Activated naive CD8-positive, alpha-beta T cell treated with anti-CD3 and anti-CD28 coated beads, Interleukin-2, amount 50 U/mL, for 24 hours (primary cell): ENCODE measurements around the gene KLK7.

ENCODE experiments used
- ATAC-seq: fragments of 150-1000 bp; cut with Tn5 transposase; one replicate; pipeline ENCODE4 v1.10.0; 2021
- DNase-seq: peaks from one replicate; pipeline ENCODE4 v3.0.0; 2021
- H3K27ac Mint-ChIP-seq: one replicate; pipeline ENCODE4 v1.8.0; 2021; ENCODE audit warnings: mild to moderate bottlenecking, mixed read lengths
- H3K27me3 Mint-ChIP-seq: one replicate; pipeline ENCODE4 v1.8.0; 2021; ENCODE audit warnings: mixed read lengths
- H3K36me3 Mint-ChIP-seq: one replicate; pipeline ENCODE4 v1.8.0; 2021; ENCODE audit warnings: low read depth, mixed read lengths
- H3K4me1 Mint-ChIP-seq: one replicate; pipeline ENCODE4 v1.8.0; 2021; ENCODE audit warnings: mixed read lengths
- H3K4me3 Mint-ChIP-seq: one replicate; pipeline ENCODE4 v1.8.0; 2021; ENCODE audit warnings: mild to moderate bottlenecking, moderate library complexity, mixed read lengths
- H3K9me3 Mint-ChIP-seq: one replicate; pipeline ENCODE4 v1.8.0; 2021; ENCODE audit warnings: mixed read lengths

KLK7 gene

DNA sequence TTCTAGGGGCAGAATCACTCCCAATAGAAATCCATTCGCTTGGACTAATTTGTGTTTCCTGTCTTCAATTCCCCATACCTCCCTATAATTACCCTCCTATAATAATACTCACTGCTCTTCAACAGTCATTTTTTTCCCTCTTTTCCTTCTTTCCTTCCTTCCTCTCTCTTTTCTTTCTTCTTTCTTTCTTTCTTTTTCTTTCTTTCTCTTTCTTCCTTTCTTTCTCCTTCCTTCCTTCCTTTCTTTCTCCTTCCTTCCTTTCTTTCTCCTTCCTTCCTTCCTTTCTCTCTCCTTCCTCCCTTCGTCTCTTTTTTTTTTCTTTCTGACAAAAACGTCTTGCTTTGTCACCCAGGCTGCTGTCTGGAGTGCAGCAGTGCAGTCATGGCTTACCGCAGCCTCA, 38.9 kb downstream of the KLK7 start:
- H3K36me3 Mint-ChIP-seq = no peaks in the 10 kb centered on the region
- H3K27ac Mint-ChIP-seq = no peak overlapping the region
- H3K4me3 Mint-ChIP-seq = no peak overlapping the region
- H3K4me1 Mint-ChIP-seq = no peaks in the 10 kb centered on the region
- DNase-seq (no peak), ATAC-seq (no peak)
- peaks cover 25% of the 10 kb centered on the region for H3K27me3 Mint-ChIP-seq
- H3K9me3 Mint-ChIP-seq = peaks cover 5% of the 10 kb centered on the region

DNA sequence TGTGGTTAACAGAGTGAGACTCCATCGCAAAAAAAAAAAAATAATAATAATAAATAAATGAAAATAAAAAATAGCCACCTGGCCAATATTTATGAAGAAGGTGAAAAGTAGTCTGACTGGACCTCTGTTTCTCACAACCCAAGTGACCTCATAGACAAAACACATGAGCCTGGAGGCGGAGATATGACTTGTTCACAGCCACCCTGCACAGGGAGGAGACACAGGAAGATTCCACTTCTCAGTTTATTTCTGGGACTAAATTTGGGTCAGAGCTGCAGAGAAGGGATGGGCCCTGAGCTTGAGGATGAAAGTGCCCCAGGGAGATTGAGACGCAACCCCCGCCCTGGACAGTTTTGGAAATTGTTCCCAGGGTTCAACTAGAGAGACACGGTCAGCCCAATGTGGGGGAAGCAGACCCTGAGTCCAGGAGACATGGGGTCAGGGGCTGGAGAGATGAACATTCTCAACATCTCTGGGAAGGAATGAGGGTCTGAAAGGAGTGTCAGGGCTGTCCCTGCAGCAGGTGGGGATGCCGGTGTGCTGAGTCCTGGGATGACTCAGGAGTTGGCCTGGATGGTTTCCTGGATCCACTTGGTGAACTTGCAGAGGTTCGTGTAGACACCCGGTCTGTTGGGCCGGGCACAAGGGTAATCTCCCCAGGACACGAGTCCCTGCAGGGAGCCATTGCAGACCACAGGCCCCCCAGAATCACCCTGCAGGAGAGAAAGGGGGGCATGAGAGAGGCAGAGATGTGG, 40.5 kb downstream of the KLK7 start:
- Mint-ChIP-seq H3K27ac (no peak overlapping the region), H3K9me3 (peaks cover 10% of the 10 kb centered on the region), H3K27me3 (peaks cover 25% of the 10 kb centered on the region), H3K4me1 (no peaks in the 10 kb centered on the region), H3K36me3 (no peaks in the 10 kb centered on the region), H3K4me3 (no peak overlapping the region)
- no peak for DNase-seq
- ATAC-seq = no peak

DNA sequence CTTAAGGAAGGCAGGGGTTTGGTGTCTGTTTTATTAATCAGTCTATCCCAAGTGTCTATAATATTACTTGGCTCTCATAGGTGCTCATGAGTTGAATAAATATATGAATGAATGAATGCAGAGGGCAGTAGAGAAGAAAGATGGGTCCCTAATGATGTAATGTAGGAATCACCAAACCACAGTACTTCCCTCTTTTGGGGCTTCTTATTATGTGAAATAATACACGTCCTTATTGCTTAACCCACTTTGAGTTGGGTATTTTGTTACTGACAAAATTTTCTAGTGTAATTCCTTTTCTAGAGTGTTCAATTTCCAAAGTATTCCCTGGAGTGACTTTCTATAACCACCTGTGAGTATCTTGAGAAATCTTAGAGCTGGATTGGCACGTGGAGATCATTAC, 44.1 kb downstream of the KLK7 start:
- Mint-ChIP-seq H3K27me3 (peaks cover 24% of the 10 kb centered on the region), H3K4me3 (no peak overlapping the region)

DNA sequence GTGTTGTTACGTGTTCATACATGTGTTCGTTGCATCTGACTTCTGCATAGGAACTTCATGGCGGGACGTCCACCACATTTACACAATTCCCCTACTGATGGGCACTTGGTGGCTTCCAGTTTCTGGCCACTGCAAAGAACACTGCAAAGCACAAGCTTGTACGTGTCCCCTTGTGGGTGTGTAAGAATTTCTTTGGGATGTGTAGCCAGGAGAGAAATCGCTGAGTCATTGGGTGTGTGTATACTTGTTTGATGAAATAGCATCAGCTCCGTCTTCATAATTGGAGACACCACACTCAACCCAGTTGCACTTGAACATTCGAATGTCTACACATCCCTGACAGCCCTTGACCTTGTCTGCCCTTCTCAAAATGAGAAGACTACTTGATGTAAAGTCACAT, 50.1 kb downstream of the KLK7 start:
- H3K27me3 Mint-ChIP-seq = peaks cover 37% of the 10 kb centered on the region
- H3K36me3 Mint-ChIP-seq = no peaks in the 10 kb centered on the region
- ATAC-seq = no peak
- DNase-seq = no peak
- no peak overlapping the region for H3K27ac Mint-ChIP-seq
- no peak overlapping the region for H3K4me3 Mint-ChIP-seq
- H3K9me3 Mint-ChIP-seq = no peaks in the 10 kb centered on the region
- no peaks in the 10 kb centered on the region for H3K4me1 Mint-ChIP-seq

More for the DNA sequence above, 44.1 kb downstream of the KLK7 start:
- Mint-ChIP-seq H3K27ac (no peak overlapping the region), H3K36me3 (no peaks in the 10 kb centered on the region), H3K9me3 (peaks cover 10% of the 10 kb centered on the region), H3K4me1 (no peaks in the 10 kb centered on the region)
- DNase-seq (no peak), ATAC-seq (no peak)

DNA sequence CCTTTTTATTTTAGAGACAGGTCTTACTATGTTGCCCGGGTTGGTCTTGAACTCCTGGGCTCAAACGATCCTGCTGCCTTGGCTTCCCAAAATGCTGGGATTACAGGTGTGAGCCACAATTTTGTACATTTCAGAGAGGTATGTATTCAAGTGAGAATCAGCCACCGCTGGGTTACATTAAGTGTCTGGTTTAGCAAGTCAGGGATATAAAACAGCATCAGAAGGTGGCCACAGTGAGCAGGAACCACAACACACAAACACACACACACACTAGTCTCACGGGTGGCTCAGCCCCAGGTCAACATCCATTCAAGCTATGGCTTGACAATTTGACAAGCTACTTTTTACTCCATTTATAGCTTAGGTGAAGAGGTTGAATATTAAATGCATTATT, 51.0 kb downstream of the KLK7 start:
- peaks cover 41% of the 10 kb centered on the region for H3K27me3 Mint-ChIP-seq
- ATAC-seq = no peak
- H3K4me3 Mint-ChIP-seq = no peak overlapping the region

DNA sequence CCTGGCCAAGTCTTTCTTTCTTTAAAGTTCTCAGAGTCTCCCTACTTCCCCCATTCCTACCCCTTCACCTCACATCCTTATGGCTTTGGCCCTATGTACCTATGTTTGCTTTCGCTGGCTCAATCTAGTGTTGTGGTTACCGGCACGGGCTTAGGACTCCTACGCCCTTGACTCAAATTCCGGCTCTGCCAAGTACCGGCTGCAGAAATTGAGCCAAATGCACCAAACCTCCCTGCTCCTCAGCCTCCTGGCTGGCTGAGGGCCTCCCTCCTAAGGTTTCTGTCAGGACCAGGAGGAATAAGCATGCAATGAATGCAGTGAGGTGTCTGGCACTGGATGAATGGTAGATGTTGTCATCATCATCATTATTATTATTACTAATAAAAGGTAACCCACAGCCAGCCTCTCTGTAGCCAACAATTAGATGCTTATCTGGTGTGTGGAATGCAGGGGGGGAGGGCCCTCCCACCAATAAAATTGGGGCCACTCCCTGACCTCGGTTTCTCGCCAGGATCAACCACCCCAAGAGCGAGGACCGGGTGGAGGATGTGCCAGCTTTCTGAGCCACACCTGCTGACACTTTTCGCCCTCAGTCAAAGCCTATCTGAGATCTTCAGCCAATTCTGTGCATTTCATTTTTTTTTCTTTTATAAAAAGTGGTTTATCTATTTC, 51.6 kb downstream of the KLK7 start:
- H3K4me3 Mint-ChIP-seq = no peak overlapping the region
- H3K27ac Mint-ChIP-seq = no peak overlapping the region
- no peaks in the 10 kb centered on the region for H3K36me3 Mint-ChIP-seq
- H3K9me3 Mint-ChIP-seq = no peaks in the 10 kb centered on the region
- no peak for ATAC-seq
- no peak for DNase-seq
- peaks cover 42% of the 10 kb centered on the region for H3K27me3 Mint-ChIP-seq
- no peaks in the 10 kb centered on the region for H3K4me1 Mint-ChIP-seq

More for the DNA sequence above, 51.0 kb downstream of the KLK7 start:
- Mint-ChIP-seq H3K9me3 (no peaks in the 10 kb centered on the region), H3K4me1 (no peaks in the 10 kb centered on the region), H3K27ac (no peak overlapping the region), H3K36me3 (no peaks in the 10 kb centered on the region)
- DNase-seq = no peak

DNA sequence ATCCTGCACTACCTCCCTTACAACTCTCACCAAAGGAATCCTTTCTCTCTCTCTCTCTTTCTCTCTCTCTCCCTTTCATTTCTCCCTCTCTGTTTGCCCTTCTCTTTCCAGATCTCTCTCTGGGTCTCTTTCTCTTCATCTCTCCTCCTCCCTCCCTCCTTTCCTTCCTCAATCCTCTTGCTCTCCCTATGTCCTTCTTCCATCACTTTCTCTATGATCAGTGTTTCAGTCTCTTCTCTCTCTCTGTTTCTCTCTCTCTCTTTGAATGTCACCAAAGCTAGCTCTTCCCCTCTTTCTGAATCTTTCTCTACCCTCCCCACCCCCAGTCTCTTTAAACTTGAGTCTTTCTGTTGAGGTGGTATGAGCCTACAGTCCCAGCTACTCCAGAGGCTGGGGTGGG, 52.7 kb downstream of the KLK7 start:
- DNase-seq (no peak), ATAC-seq (no peak)
- H3K9me3 Mint-ChIP-seq = no peaks in the 10 kb centered on the region
- H3K4me3 Mint-ChIP-seq = no peak overlapping the region
- no peaks in the 10 kb centered on the region for H3K36me3 Mint-ChIP-seq
- no peaks in the 10 kb centered on the region for H3K4me1 Mint-ChIP-seq
- no peak overlapping the region for H3K27ac Mint-ChIP-seq
- H3K27me3 Mint-ChIP-seq = peaks cover 44% of the 10 kb centered on the region

DNA sequence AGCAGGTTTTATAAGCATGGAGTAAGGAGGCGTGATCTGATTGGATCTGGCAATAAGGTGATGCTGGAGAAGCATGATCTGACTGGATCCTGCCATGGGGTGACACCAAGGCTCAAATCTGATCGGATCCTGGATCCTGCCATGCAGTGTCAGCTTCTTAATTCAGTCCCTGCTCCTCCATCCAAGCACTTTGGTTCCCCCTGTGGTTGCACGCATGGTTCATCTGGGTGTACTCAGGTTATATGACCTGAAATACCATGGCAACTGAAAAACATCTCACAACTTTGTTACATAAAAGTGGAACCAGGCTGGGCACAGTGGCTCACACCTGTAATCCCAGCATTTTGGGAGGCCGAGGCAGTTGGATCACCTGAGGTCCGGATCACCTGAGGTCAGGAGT, 54.9 kb downstream of the KLK7 start:
- Mint-ChIP-seq H3K4me1 (no peaks in the 10 kb centered on the region), H3K9me3 (no peaks in the 10 kb centered on the region), H3K4me3 (no peak overlapping the region), H3K36me3 (no peaks in the 10 kb centered on the region), H3K27ac (no peak overlapping the region), H3K27me3 (peaks cover 45% of the 10 kb centered on the region)
- DNase-seq (no peak), ATAC-seq (no peak)
